Stimulated activated CD8-positive, alpha-beta memory T cell treated with anti-CD3 and anti-CD28 coated beads, Interleukin-15, amount 100 ng/mL, for 24 hours (primary cell): ENCODE data around the gene EPHX1.
"Not testable (repeated sequence)": the region's sequence is repeated elsewhere in the genome, so short reads cannot be mapped to it uniquely, and the experiment has no call there.

Experiments
- DNase-seq: peaks from one replicate; pipeline ENCODE4 v3.0.0-alpha.2; 2020; ENCODE audit warnings: low read depth

EPHX1 gene

DNA sequence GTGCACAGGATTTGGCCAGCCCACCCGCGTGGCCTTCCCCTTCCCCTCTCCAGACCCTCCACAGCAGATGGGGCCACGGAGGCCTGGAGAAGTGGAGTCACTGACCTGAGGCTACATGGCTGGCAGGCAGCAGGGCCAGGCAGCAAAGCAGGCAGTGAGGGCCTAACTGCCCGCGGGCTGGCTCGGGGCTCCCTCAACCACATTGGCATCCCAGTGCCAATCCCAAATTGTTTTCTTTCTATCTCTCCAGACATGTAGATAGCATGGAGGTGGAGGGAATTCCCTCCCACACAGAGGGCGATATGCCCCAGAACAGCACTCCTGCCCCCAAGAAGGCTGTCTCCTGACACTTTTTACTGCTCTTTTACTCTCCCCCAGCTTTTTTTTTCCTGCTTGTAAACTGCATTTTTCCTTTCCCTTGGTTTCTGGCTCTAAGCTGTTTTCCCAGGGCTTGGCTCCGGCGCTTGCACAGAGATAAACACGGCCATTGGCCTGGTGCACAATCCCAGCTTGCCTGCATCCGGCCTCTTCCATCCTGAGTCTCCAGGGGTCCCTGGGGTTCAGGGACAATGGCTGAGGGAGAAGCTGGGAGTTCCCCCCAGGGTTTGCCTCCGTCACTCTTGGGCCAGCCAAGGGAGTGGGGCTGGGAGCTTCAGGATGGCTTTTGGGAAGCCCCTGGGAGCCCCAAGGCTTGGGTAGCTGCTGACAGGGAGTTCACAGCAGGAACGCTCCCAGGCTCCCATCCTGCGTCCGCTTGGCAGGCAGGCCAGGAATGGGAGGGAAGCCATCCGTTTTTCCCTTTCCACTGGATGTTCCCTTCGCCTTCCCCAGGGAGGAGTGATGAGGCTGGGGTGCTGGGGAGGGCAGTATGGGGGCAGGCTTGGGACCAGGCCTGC, 7.0 kb downstream of the EPHX1 start:
- no peak for DNase-seq

DNA sequence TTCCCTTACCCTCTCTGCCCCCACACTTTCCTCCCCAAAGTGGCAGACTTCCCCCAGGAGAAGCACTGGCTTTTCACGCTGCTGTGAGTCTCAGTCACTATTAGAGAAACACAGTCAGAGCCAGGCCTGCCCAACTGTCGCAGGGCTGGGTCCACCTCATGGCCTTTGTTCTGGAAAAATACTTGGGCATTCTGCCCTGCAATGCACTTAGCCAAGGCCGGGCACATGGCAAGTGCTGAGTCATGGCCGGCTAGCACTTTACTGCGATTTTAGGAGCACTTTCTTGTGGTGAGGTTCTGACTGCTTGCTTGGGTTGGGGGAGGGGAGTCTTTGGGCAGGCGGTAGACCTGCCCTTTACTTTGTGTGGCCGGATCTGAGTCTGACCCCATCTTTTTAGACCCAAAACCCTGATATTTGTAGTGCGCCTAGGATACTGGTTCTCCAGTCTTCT, 7.7 kb downstream of the EPHX1 start:
- no peak for DNase-seq

GRCh38 chr1:225818229-225818628, 8.3 kb downstream of the EPHX1 start:
- no peak for DNase-seq

DNA sequence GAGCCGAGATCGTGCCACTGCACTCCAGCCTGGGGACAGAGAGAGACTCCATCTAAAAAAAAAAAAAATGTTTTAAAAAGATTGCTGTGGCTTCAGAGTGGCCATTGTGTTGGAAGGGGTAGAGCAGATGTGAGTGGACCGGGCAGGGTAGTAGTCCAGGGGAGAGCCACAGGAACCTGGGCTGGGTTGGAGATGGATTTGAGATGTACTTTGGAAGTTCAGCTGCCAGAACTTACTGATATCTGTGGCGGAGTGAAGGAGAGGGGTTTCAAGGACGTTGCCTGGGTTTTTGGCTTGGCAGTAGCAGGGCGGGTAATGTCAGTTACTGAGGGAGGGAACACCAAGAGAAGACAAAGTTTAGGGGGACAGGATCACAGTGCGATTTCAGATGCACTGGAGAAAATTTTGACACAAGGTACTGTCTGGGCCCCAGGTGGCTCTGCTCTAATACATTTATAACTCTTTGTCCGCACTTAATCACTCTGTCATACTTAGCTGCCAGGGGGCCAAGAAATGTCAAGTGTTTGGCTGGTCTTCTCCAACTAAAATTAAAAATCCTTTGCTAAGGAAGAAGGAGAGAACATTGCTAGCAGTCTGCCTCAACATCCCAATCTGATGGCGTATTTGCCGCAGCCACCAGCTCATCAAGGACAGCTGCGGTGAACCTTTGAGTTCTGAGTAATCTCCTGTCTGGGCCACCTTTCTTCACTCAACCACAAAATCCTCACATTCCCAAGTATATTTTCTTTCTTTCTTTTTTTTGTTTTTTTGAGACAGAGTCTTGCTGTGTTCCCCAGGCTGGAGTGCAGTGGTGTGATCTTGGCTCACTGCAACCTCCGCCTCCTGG, 9.6 kb downstream of the EPHX1 start:
- DNase-seq: no peak

DNA sequence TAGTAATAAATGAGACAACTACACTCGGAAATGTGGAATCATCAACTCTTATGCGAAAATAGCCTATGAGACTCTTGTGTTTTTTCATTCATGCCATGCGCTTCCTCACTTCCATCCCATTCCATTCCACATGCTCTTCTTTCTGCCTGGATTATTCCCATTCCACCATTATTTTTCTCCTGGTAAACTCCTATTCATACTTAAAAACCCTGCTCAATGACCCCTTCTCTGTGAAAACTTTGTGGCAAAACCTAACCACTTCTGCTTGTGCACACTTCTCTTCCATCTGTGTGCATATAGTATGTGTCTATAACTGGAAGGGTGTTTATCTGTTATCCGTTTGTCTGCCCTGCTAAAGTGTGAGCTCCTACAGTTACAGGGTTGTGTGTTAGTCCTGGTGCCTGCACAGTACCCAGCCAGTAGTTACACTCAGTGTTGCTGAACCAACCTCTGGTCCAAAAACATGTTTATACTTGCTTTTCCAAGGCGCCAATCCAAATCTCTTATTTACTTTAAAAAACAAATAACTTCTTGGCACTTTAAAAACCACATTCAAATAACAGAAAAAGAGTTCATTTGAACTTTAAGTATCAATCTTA, 10.7 kb downstream of the EPHX1 start:
- DNase-seq: no peak

DNA sequence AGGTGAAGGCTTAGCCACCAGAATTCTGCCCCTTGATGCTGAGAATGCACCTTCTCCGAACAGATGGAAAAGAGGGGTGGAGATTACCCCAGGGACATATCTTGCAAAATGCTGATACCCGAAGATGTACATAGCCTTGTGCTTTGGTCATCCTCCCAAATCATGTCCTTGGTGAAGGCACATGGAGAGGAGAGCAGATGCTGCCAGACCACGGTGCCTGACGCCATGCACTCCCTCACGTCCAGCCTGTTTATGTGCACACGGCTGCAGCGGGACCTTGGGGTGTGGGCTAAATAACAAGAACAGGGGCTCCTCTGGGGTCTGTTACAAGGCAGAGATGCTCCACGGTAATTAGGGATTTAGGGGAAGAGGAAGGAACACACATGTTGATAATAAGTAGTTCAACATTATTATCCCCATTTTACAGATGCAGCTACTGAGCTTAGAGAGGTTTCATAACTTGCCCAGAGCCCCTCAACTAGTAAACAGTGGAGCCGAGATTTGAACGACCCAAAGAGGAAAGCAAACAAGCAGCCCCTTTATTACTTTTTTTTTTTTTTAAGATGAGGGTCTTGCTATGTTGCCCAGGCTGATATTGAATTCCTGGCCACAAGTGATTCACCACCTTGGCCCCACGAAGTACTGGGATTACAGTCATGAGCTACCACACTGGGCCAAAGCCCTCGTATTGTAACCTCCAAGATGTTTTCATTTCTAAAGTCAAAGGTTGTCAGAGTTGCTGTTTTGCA, 12.9 kb downstream of the EPHX1 start:
- DNase-seq: no peak

- DNase-seq: no peak
Observed at GRCh38 chr1:225823811-225824261, 13.9 kb downstream of the EPHX1 start.

DNA sequence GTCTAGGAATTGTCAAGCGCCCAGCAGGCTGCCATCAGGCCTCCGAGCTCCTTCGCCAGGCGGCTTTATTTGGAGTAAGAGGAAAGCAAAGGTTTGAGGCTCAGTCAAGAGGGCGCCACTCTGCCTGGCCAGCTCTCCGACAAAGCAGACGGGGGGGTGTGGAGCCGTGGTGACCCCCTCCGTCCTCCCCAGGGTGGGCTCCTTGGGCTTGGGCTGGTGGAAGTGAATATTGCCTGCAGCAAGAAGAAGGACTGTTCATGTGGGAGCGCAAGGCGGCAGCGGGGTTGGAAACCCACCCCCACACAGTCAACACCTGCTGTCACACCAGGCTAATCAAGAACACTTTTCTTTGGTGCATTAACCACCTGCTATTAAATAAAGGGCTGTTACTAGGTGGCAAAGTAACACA, 14.6 kb downstream of the EPHX1 start:
- DNase-seq: no peak

- DNase-seq: no peak
Observed at GRCh38 chr1:225825078-225825477, 15.2 kb downstream of the EPHX1 start.

GRCh38 chr1:225825607-225826007, 15.7 kb downstream of the EPHX1 start:
- DNase-seq: no peak

- DNase-seq: no peak
Observed at GRCh38 chr1:225827076-225827475, 17.2 kb downstream of the EPHX1 start.

GRCh38 chr1:225828706-225829345, 18.9 kb downstream of the EPHX1 start:
- no peak for DNase-seq

- DNase-seq: no peak
Observed at GRCh38 chr1:225830841-225831240, 20.9 kb downstream of the EPHX1 start.

- DNase-seq: no peak
Observed at GRCh38 chr1:225834417-225835329, 24.7 kb downstream of the EPHX1 start.

- DNase-seq: no peak
Observed at GRCh38 chr1:225835856-225836255, 25.9 kb downstream of the EPHX1 start.

DNA sequence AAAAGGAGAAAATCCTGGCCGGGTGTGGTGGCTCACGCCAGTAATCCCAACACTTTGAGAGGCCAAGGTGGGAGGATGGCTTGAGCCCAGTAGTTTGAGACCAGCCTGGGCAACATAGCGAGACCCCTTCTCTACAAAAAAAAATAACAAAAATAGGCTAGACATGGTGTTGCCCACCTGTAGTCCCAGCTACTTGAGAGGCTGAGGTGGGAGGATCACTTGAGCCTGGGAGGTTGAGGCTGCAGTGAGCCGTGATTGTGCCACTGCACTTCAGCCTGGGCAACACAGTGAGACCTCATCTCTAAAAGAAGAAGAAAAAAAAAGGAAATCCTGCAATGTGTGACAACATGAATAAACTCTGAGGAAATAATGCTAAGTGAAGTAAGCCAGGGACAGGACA, 26.4 kb downstream of the EPHX1 start:
- not testable (repeated sequence) for DNase-seq

GRCh38 chr1:225838793-225839192, 28.9 kb downstream of the EPHX1 start:
- DNase-seq: no peak

DNA sequence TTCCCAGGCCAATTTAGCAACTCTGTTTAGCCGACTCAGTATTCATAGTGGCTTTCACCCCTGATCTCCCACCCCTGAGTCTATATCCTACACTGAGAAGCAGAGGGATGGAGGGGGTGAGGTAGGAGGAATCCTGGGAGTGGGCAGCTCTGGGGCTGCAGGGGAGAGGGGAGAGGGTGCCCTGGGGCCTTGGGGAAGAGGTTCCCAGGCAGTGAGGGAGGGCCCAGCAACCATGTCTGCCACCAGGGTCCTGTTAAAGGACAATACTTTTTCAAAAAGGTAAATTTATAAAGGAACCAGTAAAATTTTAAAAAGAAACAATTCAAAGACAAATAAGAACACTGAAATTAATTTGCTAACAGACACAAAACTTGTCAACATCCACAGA, 30.3 kb downstream of the EPHX1 start:
- no peak for DNase-seq

- DNase-seq: no peak
Observed at GRCh38 chr1:225840713-225841112, 30.8 kb downstream of the EPHX1 start.

GRCh38 chr1:225842074-225842473, 32.1 kb downstream of the EPHX1 start:
- no peak for DNase-seq
